HG02852 (cell line): ENCODE measurements around the gene LSMEM2.
"Not testable (repeated sequence)": the region's sequence is repeated elsewhere in the genome, so short reads cannot be mapped to it uniquely, and the experiment has no call there.

Experiments used
- ATAC-seq: cut with Tn5 transposase; IDR thresholded peaks from one replicate; pipeline ENCODE4 v1.9.1; 2021; ENCODE audit warnings: mild to moderate bottlenecking, moderate library complexity; ENCODE audit not compliant: unreplicated experiment

Gene LSMEM2

GRCh38 chr3:50264383-50264963 is 14.4 kb upstream of the LSMEM2 start:
- no peak for ATAC-seq

GRCh38 chr3:50264964-50265485 is 13.9 kb upstream of the LSMEM2 start:
- ATAC-seq, result no peak

- ATAC-seq, result no peak
Measured at GRCh38 chr3:50265571-50265970, 13.3 kb upstream of the LSMEM2 start.

- no peak for ATAC-seq
Measured at GRCh38 chr3:50266017-50266416, 12.9 kb upstream of the LSMEM2 start.

- no peak for ATAC-seq
Measured at GRCh38 chr3:50266836-50267235, 12.1 kb upstream of the LSMEM2 start.

- ATAC-seq, result no peak
Measured at GRCh38 chr3:50267280-50267913, 11.5 kb upstream of the LSMEM2 start.

- no peak for ATAC-seq
Measured at GRCh38 chr3:50268276-50268675, 10.6 kb upstream of the LSMEM2 start.

- ATAC-seq, result no peak
Measured at GRCh38 chr3:50268703-50269451, 10.0 kb upstream of the LSMEM2 start, which contains the start of gene SEMA3B. Gene SEMA3B (plus strand): TSS chr3:50269147. CDS start chr3:50269241, 94 bp downstream.

GRCh38 chr3:50269460-50269859 is 9.4 kb upstream of the LSMEM2 start:
- no peak for ATAC-seq

GRCh38 chr3:50269977-50270413 is 8.9 kb upstream of the LSMEM2 start:
- ATAC-seq, result no peak

- no peak for ATAC-seq
Measured at GRCh38 chr3:50270422-50271224, 8.3 kb upstream of the LSMEM2 start.

GRCh38 chr3:50271314-50271936 is 7.5 kb upstream of the LSMEM2 start:
- no peak for ATAC-seq

- not testable (repeated sequence) for ATAC-seq
Measured at GRCh38 chr3:50272538-50272910, 6.4 kb upstream of the LSMEM2 start.

- peak; percentile 78 for ATAC-seq
Measured at GRCh38 chr3:50272911-50273688, 5.8 kb upstream of the LSMEM2 start.

- ATAC-seq, result no peak
Measured at GRCh38 chr3:50273689-50274065, 5.2 kb upstream of the LSMEM2 start.

- no peak for ATAC-seq
Measured at GRCh38 chr3:50274371-50275104, 4.3 kb upstream of the LSMEM2 start.

- no peak for ATAC-seq
Measured at GRCh38 chr3:50275141-50275995, 3.5 kb upstream of the LSMEM2 start.
